PFSK-1 (cell line): Measurements from ENCODE around the gene CASP7.

Experiments
- POLR2AphosphoS5 ChIP-seq: IDR thresholded peaks from 2 replicates; pipeline ENCODE4 v1.6.1; 2012; ENCODE audit warnings: low read depth, mild to moderate bottlenecking, control low read depth, low read length, moderate library complexity
- SIN3A ChIP-seq: IDR thresholded peaks from 2 replicates; pipeline ENCODE4 v1.6.1; 2012; ENCODE audit warnings: mild to moderate bottlenecking, low read length, moderate library complexity, borderline replicate concordance; ENCODE audit not compliant: insufficient read depth

DNA sequence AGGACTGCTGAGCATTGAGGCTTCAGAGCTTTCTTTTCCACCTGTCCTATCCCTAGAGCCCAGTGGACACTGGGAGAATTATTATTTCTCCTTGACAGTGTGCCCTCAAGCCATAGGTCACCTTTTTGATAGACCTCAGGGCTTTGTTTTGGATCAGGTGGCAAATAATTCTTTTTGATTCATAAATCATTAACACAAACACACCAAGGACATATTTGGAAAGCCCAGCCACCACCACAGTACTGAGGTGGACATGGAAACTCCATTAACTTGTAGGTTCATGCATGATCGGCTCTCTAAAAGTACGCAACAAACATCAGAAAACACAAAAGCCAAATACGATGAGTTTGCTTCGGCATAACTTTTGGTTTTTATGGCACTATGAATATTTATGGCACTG lies 53.9 kb downstream of the CASP7 start:
- TF ChIP-seq POLR2AphosphoS5 (no peak), SIN3A (no peak)
